DMS 273 (cell line): ENCODE results near the gene AKT2.

Experiments
- DNase-seq: peaks from one replicate; lab custom pipeline; 2025; ENCODE audit not compliant: unreplicated experiment; lab: John Stamatoyannopoulos, UW

AKT2 gene

DNA sequence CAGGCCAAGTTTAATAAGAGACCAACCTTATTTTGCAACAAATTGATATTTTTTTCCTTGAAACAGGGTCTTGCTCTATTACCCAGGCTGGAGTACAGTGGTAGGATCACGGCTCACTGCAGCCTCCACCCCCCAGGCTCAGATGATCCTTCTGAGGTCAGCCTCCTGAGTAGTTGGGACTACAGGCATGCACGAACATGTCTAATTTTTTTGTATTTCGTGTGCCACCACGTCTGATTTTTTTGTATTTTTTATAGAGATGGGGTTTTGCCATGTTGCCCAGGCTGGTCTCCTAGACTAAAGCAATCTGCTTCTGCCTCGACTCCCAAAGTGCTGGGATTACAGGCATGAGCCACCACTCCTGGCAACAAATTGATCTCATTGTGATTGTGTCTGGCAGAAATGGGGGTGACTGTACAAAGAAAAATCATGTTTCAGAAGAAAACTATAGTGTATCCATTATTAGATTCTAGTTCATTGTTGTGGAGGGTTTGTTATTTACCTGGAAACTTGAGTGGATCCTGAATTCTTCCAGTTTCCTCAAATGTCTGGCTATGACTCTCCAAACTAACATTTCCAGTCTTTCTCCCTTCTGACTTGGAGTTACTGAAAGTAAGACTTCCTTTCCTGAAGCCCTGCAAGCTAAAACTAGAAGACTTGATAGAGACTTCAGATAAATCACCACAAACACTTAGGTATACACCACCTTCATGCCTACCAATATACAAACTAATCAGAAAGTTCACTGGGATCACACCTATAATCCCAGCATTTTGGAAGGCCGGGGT is 17.3 kb upstream of the AKT2 start:
- no peak for DNase-seq

GRCh38 chr19:40300668-40301067 is 15.5 kb upstream of the AKT2 start:
- no peak for DNase-seq

DNA sequence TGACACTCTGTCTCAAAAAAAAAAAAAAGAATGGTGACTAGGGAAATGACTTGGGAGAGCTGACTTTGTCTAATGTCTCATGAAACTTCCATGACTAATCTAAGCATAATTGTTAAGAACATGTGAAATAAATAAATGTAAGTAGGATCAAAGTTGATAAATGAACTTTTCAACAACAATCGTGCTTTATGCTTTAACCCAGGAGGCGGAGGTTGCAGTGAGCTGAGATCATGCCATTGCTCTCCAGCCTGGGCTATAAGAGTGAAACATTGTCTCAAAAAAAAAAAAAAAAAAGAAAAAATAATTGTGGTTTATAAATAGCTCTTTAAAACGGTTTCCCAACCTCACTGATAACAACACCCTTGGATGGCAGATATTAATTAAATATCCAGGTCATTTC is 12.9 kb upstream of the AKT2 start:
- no peak for DNase-seq

DNA sequence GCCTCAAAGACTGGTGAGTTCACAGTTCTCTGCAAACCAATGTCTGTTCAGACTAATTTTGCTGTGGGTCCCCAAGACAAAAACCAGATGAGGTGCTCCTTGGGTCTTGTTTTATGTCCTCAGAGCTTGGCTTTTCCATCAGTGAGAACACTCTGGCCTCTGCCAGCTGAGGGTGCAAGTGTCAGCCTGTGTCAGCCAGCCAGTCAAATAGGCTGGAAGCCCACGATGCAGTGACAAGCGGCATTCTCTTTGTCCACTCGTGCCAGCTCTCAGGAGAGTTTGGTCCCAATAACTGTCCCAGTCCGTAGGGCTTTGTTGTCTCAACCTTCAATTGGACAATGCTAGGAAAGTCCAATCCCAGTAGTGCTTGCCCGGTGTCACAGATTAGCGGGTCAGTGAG is 9.4 kb upstream of the AKT2 start:
- no peak for DNase-seq

GRCh38 chr19:40286971-40287421 is 1.9 kb upstream of the AKT2 start:
- DNase-seq: no peak

DNA sequence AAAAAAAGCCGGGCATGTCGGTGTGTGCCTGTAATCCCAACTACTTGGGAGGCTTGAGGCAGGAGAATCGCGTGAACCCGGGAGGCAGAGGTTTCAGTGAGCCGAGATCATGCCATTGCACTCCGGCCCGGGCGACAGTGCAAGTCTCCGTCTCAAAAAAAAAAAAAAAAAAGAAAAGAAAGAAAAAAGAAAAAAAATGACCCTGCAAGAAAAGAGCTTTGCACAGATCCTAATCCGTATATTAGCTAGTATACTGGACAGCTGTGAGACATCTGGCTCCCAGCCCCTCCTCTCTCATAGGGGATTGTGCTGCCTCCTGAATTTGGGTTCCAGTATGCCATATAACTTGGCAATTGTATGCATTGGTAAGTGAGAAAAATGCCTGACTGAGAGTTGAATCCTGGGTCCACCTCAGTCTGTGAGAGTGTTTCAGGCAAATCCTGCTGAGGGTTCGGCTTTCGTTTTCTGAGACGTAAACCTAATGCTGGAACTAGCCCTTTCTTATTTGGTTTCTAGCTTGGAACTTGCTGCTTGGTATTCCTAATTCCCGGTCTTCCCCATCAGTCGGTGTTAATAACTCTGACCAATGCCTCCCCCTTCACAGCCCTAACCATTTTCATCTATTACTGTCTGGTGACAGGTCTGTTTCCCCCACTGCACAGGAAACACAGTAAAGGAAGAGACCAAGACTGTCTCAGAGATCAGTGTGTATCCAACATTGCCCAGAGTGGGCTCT is 1.3 kb upstream of the AKT2 start:
- no peak for DNase-seq

GRCh38 chr19:40285353-40286234 is 449 bp upstream of the AKT2 start:
- peak; percentile 100 for DNase-seq

GRCh38 chr19:40284251-40284500 is 969 bp downstream of the AKT2 start:
- no peak for DNase-seq

DNA sequence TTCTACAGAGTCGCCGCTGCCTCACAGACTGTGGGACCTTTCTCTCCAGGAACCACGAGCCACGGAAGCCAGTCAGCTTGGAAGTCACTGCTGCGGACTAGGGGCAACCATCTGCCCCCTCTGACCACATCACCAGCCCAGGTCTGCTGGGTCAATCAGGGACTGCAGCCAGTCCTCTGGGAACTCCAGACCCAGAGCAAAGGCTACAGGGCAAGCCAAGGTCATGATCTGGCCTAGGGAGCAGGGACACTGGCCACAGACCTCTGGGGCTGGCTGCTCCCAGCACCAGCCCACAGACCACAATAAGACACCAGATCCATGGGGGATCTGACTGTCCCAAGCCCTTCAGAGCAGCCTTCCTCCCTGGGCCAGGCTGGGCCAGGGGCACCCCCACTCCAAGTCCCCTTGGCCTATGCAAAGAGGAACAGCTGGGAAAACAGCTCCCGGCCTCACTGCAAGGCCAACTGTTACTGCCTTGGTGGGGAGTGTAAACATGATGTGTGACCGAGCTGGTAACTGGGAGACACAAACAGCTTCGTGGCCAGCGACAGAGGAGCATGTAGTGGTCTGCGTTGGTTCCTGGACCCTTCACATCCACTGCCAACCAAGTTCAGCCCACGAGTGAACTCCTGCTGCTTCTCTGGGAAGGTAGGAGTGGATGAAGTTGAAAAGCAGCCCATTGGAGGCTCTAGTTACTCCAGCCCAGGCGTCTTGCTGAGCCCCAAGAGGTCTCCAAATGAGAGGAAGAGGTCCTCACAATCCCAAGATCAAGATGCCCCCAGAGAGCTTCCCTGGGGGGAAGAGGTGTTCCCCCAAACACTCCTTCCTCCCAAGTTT is 1.5 kb downstream of the AKT2 start:
- DNase-seq: peak; percentile 87

GRCh38 chr19:40282920-40283319 is 2.2 kb downstream of the AKT2 start:
- no peak for DNase-seq

- no peak for DNase-seq
Measured at GRCh38 chr19:40282209-40282580, 3.0 kb downstream of the AKT2 start.

DNA sequence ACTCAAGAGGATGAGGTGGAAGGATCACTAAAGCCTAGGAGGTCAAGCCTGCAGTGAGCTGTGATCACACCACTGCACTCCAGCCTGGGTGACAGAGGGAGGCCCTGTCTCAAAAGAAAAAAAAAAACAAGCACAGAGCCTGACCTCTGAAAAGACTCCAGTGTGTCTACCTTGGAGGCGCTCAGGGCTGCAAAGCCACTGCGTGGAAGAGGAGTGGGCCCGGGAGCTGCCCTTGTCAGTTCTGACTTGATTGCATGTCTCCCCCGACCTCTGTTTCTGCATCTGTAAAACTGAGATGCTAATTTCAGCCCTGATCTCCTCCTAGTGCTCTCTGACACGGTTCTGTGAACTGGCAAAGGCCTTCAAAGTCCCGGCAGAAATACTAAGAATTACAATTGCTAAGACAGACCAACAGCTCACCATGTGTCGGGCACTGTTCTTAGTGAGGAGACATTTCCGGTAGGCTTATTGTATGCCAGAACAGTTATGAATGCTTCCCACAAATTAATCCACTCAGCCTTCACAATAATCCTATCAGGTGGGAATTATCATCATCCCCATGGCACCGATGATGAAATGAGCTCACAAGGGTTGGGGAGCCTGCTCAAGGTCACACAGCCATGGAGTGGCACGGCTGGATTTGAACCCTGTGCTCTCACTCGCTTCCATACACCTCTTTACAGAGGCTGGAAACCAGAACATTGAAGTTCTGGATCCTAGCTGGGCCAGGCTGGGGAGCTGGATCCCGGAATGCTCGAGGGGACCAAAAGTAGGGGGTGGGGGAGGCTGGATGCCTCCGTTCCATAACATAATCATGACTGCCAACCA is 3.5 kb downstream of the AKT2 start:
- DNase-seq: no peak

DNA sequence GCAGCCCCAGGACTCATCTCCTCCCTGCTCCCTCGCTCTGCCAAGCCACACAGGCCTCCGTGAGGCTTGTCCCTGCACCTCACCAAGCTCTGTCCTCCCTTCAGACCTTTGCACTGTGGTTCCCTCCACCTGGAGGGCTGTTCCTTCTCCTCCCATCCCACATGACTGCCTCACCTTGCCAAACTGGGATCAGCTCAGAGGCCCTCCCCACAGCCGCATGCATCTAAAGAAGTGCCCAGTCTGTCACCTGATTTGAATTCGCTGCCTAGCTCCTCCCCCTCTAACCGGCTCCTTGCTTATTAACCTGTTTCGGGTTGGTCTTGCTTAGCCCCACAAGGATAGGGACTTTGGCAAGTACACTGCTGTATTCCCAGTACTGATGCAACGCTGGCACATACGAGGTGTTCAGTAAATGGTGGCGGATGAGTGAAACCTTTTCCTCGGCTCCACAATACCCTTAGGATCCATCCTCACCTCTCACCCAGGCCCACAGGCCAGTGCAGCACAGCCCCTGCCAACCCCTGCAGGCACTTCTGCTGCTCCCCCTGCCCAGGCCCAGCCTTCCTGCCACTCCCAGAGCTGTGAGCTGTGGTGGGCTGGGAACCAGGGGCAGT is 4.4 kb downstream of the AKT2 start:
- DNase-seq: no peak

- DNase-seq: no peak
Measured at GRCh38 chr19:40279761-40280607, 5.2 kb downstream of the AKT2 start.

GRCh38 chr19:40279120-40279551 is 6.0 kb downstream of the AKT2 start:
- DNase-seq: no peak

DNA sequence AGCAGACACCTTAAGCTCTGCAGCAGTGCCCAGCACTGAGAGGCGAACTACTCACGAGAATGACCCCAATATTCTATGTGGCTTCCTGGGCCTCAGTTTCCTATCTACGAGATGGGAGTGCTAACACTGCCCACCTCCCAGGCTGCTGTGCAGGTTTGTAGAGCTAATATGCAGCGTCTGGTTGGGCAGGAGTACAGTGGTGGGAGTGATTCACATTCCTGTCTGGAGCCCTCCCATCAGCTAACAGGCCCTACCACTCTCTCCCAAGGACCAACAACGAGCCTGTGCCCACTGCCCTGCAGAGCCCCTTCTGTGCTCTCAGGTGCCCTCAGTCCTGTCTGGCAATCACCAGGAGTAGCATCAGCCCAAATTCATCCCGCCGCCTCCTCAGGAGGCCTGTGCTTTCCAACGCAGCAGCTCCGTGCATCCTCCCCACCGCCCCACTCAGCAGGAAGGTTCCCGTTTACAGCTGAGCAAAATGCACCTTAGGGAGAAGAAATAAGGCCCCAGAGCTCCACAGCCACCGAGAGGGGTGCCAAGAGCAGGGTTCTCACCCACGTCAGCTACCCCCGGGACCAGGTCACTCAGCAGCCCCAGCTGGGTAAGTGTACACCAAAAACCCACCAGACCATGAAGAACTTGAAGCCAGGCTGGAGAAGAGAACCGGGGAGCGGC is 6.6 kb downstream of the AKT2 start:
- DNase-seq: no peak

DNA sequence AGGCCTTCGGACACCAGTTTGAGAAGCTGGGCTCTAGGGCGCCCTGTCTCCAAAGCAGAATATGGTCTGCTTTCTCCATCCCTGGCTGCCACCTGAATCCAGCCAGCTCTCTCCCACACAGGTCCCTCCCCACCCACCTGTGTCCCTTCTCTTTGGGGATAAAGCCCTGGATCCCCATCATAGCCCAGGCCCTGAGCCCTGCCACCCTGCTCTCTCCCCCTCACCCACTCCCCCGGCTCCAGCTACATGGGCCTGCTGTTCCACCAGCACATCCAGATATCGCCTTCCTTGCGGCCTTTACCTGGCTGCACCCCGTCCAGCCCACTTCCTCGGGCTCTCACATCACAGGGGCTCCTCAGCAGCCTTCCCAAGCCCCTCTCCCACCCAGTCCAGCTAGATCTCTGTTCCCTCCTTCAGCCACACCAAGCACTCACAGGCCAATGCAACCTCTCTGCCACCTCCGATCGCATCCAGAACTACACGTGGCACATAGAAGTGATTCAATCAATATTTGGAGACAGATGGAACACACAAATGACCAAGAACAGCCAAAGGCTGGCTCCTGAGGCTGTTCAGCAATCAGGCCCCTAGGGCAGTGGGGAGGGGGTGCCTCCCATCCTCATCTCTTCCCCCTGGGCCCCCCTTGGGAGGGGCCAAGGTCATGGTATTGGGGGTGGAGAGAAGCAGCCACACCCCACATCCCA is 7.6 kb downstream of the AKT2 start:
- no peak for DNase-seq
